K562 (cell line): ENCODE data around the gene ZNF17. TPM values are rescaled to one million over a fixed set of nuclear protein-coding genes. Genes with fewer than 3 reads are reported as not detected.

ENCODE experiments used
- polyA plus RNA-seq, 8 experiments: library from polyadenylated mRNA; depleted of rRNA in 4 of 8; stranded (reverse) in 5 of 8; unstranded in 3 of 8; fragments of >200 nt; fragmentation: Nextera tagmentation in 2 of 8; fragmentation: Illumina TruSeq in 1 of 8; extraction: Ambion mirVana in 2 of 8; extraction: Trizol in 1 of 8; gene quantifications; 2 replicates each; pipeline versions ENCODE4 v1.2.1 to v1.2.3, GENCODE V29; 2011 to 2014; ENCODE audit warnings: inconsistent platforms in 1 of 8, missing spikeins in 1 of 8
- total RNA-seq, 7 experiments: library from RNA; depleted of rRNA in 6 of 7; stranded (reverse); fragments of >200 nt in 6 of 7; fragmentation: Illumina TruSeq in 2 of 7; extraction: Trizol in 2 of 7; gene quantifications; 2 replicates each; pipeline versions ENCODE4 v1.2.1 to v1.2.3, GENCODE V29; 2011 to 2021; ENCODE audit warnings: low replicate concordance in 1 of 7
- TF ChIP-seq, protein P1 (sequence below), 2 experiments: fragments of 450-650 bp; IDR thresholded peaks; 2 replicates each; pipeline ENCODE4 v1.6.1; 2016; ENCODE audit warnings: mild to moderate bottlenecking in 2 of 2, borderline replicate concordance in 1 of 2, low read depth in 1 of 2, moderate library complexity in 1 of 2

The ZNF17 gene
- total and polyA plus RNA-seq, 9 of the 15 experiments (the other 6 are each of a cell fraction or from before 2014, with no cell fraction given) = 5.3 to 8.6 (median 6.5) TPM

- TF ChIP-seq, protein P1, sequence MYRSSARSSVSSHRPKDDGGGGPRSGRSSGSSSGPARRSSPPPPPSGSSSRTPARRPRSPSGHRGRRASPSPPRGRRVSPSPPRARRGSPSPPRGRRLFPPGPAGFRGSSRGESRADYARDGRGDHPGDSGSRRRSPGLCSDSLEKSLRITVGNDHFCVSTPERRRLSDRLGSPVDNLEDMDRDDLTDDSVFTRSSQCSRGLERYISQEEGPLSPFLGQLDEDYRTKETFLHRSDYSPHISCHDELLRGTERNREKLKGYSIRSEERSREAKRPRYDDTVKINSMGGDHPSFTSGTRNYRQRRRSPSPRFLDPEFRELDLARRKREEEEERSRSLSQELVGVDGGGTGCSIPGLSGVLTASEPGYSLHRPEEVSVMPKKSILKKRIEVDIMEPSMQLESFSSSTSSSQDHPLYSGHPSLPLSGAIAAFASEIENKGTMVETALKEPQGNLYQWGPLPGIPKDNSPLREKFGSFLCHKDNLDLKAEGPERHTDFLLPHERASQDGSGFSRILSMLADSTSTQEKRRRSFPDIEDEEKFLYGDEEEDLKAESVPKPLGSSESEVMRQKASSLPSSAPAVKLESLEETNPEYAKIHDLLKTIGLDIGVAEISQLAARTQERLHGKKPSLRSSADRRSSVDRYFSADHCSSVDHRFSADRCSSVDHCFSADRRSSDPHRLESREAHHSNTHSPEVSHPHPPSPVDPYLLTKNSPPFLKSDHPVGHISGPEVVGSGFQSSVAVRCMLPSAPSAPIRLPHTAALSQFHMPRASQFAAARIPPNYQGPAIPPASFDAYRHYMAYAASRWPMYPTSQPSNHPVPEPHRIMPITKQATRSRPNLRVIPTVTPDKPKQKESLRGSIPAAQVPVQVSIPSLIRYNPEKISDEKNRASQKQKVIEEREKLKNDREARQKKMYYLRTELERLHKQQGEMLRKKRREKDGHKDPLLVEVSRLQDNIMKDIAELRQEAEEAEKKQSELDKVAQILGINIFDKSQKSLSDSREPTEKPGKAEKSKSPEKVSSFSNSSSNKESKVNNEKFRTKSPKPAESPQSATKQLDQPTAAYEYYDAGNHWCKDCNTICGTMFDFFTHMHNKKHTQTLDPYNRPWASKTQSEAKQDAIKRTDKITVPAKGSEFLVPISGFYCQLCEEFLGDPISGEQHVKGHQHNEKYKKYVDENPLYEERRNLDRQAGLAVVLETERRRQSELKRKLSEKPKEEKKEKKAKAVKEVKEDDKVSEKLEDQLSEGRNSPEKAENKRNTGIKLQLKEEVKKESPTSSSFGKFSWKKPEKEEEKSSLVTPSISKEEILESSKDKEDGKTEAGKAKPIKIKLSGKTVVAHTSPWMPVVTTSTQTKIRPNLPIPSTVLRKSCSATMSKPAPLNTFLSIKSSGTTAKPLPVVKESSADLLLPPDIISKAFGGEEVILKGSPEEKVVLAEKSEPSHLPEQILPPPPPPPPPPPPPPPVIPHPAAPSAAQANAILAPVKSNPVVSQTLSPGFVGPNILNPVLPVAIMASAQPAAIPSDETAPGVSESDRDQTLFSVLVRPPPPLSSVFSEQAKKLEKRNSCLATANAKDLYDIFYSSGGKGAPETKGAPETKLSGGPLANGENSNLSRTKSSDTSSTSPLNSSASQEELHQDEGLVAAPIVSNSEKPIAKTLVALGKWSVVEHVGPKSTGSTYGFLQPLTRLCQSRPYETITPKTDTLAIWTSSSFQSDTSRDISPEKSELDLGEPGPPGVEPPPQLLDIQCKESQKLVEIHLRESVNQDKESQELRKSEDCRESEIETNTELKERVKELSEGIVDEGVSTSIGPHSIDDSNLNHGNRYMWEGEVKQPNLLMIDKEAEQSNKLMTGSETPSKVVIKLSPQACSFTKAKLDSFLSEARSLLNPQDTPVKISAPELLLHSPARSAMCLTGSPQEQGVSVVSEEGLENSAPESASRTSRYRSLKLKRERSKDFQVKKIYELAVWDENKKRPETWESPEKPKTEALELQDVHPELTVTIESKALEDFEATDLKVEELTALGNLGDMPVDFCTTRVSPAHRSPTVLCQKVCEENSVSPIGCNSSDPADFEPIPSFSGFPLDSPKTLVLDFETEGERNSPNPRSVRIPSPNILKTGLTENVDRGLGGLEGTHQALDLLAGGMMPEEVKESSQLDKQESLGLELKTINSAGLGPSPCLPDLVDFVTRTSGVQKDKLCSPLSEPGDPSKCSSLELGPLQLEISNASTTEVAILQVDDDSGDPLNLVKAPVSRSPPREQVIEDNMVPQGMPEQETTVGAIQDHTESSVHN (IDR thresholded peaks at IDR 0.05; ENCODE audit: borderline replicate concordance in 1 of 2, low read depth in 1 of 2) = no peak
Measured at GRCh38 chr19:57362419-57362818, 48.5 kb upstream of the ZNF17 start (continued).
